ENCODE measurements around the gene CD274. TPM values are rescaled to one million over a fixed set of nuclear protein-coding genes. Genes with fewer than 3 reads are reported as not detected.

Gene CD274
- total RNA-seq, 2 donors from 2014 or later = 1.00 TPM; not detected in 1

GRCh38 chr9:5502553-5502952, 52.2 kb downstream of the CD274 start:
- H3K9ac ChIP-seq (ENCODE audit: extremely low read depth, low read length, poor library complexity, severe bottlenecking) = no peak overlapping the region
- H3K27me3 ChIP-seq (ENCODE audit: control insufficient read depth, insufficient read depth, low read length, poor library complexity, severe bottlenecking) = no peaks in the 10 kb centered on the region
- H3K9me3 ChIP-seq (ENCODE audit: control insufficient read depth, low read length) = no peaks in the 10 kb centered on the region
- 92 to 97% methylated on average over 6 of the region's 6 CpGs for WGBS, 2 experiments (ENCODE audit: insufficient coverage in 1 of 2, insufficient read length in 1 of 2)
- H3K4me3 Mint-ChIP-seq = no peak overlapping the region
- no peaks in the 10 kb centered on the region for H3K36me3 Mint-ChIP-seq (ENCODE audit: low read depth)
- no peaks in the 10 kb centered on the region for H3K36me3 ChIP-seq (ENCODE audit: control insufficient read depth, insufficient read depth, low read length)
- no peak for DNase-seq
- H3K9me3 Mint-ChIP-seq = peaks cover 5% of the 10 kb centered on the region
- H3K27me3 Mint-ChIP-seq (ENCODE audit: insufficient read depth) = no peaks in the 10 kb centered on the region
- TF ChIP-seq, protein P1, sequence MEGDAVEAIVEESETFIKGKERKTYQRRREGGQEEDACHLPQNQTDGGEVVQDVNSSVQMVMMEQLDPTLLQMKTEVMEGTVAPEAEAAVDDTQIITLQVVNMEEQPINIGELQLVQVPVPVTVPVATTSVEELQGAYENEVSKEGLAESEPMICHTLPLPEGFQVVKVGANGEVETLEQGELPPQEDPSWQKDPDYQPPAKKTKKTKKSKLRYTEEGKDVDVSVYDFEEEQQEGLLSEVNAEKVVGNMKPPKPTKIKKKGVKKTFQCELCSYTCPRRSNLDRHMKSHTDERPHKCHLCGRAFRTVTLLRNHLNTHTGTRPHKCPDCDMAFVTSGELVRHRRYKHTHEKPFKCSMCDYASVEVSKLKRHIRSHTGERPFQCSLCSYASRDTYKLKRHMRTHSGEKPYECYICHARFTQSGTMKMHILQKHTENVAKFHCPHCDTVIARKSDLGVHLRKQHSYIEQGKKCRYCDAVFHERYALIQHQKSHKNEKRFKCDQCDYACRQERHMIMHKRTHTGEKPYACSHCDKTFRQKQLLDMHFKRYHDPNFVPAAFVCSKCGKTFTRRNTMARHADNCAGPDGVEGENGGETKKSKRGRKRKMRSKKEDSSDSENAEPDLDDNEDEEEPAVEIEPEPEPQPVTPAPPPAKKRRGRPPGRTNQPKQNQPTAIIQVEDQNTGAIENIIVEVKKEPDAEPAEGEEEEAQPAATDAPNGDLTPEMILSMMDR (conservative IDR thresholded peaks at IDR 0.05) = no peak
- H3K4me1 Mint-ChIP-seq = no peaks in the 10 kb centered on the region
- H3K27ac Mint-ChIP-seq = no peak overlapping the region
- no peaks in the 10 kb centered on the region for H3K4me1 ChIP-seq (ENCODE audit: control insufficient read depth, insufficient read depth, low read length)
- H3K27ac ChIP-seq (ENCODE audit: low read depth, low read length) = no peak overlapping the region
- H3K4me3 ChIP-seq (ENCODE audit: low read length) = no peak overlapping the region

DNA sequence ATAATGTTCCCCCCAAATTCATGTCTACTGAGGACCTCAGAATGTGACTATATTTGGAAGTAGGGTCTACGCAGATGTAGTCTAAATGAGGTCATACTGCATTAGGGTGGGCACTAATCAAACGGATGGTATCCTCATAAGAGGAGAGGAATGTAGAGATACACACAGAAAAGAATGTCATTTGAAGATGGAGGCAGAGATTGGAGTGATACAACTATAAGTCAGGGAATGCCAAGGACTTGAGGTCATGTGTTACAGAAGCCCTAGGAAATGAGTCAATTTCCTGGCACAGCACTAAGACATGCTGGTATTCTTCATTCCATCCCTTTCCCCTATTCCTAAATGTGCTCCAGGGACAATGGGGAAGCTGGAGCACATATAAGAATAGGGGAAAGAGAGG, 59.2 kb downstream of the CD274 start:
- H3K4me3 Mint-ChIP-seq = no peak overlapping the region
- no peaks in the 10 kb centered on the region for H3K4me1 ChIP-seq (ENCODE audit: control insufficient read depth, insufficient read depth, low read length)
- no peak for DNase-seq
- no peak overlapping the region for H3K27ac Mint-ChIP-seq
- no peaks in the 10 kb centered on the region for H3K9me3 ChIP-seq (ENCODE audit: control insufficient read depth, low read length)
- TF ChIP-seq, protein P1 (conservative IDR thresholded peaks at IDR 0.05) = no peak
- WGBS, 2 experiments (ENCODE audit: insufficient coverage in 1 of 2, insufficient read length in 1 of 2) = 83 to 91% methylated on average over 2 of the region's 2 CpGs
- H3K36me3 ChIP-seq (ENCODE audit: control insufficient read depth, insufficient read depth, low read length) = no peaks in the 10 kb centered on the region
- H3K4me1 Mint-ChIP-seq = peaks cover 5% of the 10 kb centered on the region
- no peaks in the 10 kb centered on the region for H3K27me3 ChIP-seq (ENCODE audit: control insufficient read depth, insufficient read depth, low read length, poor library complexity, severe bottlenecking)
- no peaks in the 10 kb centered on the region for H3K27me3 Mint-ChIP-seq (ENCODE audit: insufficient read depth)
- no peaks in the 10 kb centered on the region for H3K36me3 Mint-ChIP-seq (ENCODE audit: low read depth)
- H3K27ac ChIP-seq (ENCODE audit: low read depth, low read length) = no peak overlapping the region
- peaks cover 5% of the 10 kb centered on the region for H3K9me3 Mint-ChIP-seq
- no peak overlapping the region for H3K9ac ChIP-seq (ENCODE audit: extremely low read depth, low read length, poor library complexity, severe bottlenecking)
- no peak overlapping the region for H3K4me3 ChIP-seq (ENCODE audit: low read length)

- no peaks in the 10 kb centered on the region for H3K36me3 ChIP-seq (ENCODE audit: control insufficient read depth, insufficient read depth, low read length)
- H3K9me3 ChIP-seq (ENCODE audit: control insufficient read depth, low read length) = no peaks in the 10 kb centered on the region
- no peaks in the 10 kb centered on the region for H3K4me1 ChIP-seq (ENCODE audit: control insufficient read depth, insufficient read depth, low read length)
- no peak within 1 kb of the TSS for H3K27ac Mint-ChIP-seq
- H3K4me3 Mint-ChIP-seq = no peak within 1 kb of the TSS
- no peaks in the 10 kb centered on the region for H3K27me3 Mint-ChIP-seq (ENCODE audit: insufficient read depth)
- 88 to 94% methylated on average over 3 to 4 of the region's 4 CpGs for WGBS, 2 experiments (ENCODE audit: insufficient coverage in 1 of 2, insufficient read length in 1 of 2)
- no peaks in the 10 kb centered on the region for H3K27me3 ChIP-seq (ENCODE audit: control insufficient read depth, insufficient read depth, low read length, poor library complexity, severe bottlenecking)
- no peaks in the 10 kb centered on the region for H3K36me3 Mint-ChIP-seq (ENCODE audit: low read depth)
- peaks cover 5% of the 10 kb centered on the region for H3K4me1 Mint-ChIP-seq
- H3K4me3 ChIP-seq (ENCODE audit: low read length) = no peak within 1 kb of the TSS
- DNase-seq = no peak
- no peak within 1 kb of the TSS for H3K9ac ChIP-seq (ENCODE audit: extremely low read depth, low read length, poor library complexity, severe bottlenecking)
- H3K27ac ChIP-seq (ENCODE audit: low read depth, low read length) = no peak within 1 kb of the TSS
- TF ChIP-seq, protein P1 (conservative IDR thresholded peaks at IDR 0.05) = no peak
- peaks cover 5% of the 10 kb centered on the region for H3K9me3 Mint-ChIP-seq
Observed at GRCh38 chr9:5510360-5510931, 60.1 kb downstream of the CD274 start, which contains the start of gene PDCD1LG2. Gene PDCD1LG2 (plus strand): TSS chr9:5510531. CDS start chr9:5522547, 12,016 bp downstream.

All from endodermal cell (in vitro differentiated cells).